IMR-90 (cell line): ENCODE data around the gene TAF1D. TPM values are rescaled to one million over a fixed set of nuclear protein-coding genes. Genes with fewer than 3 reads are reported as not detected.

Experiments used
- ATAC-seq: fragments of 200-7000 bp; cut with Tn5 transposase; 2 replicates; pipeline ENCODE4 v1.9.1; 2020; ENCODE audit warnings: low read depth, mild to moderate bottlenecking, moderate library complexity
- BruUV-seq: library from RNA; stranded (reverse); fragments of 400-500 nt; replicated peaks from 2 replicates; lab custom pipeline; 2021; lab: Mats Ljungman, UMichigan
- CTCF ChIA-PET: fragments of 300-600 bp; formaldehyde crosslinking; extraction: SDS; loops from one replicate; lab custom pipeline; 2021; ENCODE audit warnings: antibody characterized with exemption; lab: Yijun Ruan, JAX
- POLR2A ChIA-PET: fragments of 300-600 bp; sonication (Branson Sonifier 250); formaldehyde crosslinking; loops from one replicate; lab custom pipeline; 2022; ENCODE audit warnings: antibody characterized with exemption; ENCODE audit not compliant: unreplicated experiment; lab: Charles Lee
- DNase-seq: peaks from one replicate; pipeline ENCODE4 v3.0.0; 2013
- H2AFZ ChIP-seq: replicated peaks from 2 replicates; pipeline ENCODE3; 2013; ENCODE audit warnings: low read length, mild to moderate bottlenecking; ENCODE audit not compliant: poor library complexity
- H2AK5ac ChIP-seq: 2 replicates; pipeline ENCODE4 v1.6.1; 2013; ENCODE audit warnings: low read depth, low read length, inconsistent platforms
- H2AK9ac ChIP-seq: replicated peaks from 2 replicates; pipeline ENCODE3; 2013; ENCODE audit warnings: mild to moderate bottlenecking, low read depth, low read length, moderate library complexity; ENCODE audit not compliant: poor library complexity
- H2BK120ac ChIP-seq: 2 replicates; pipeline ENCODE4 v1.6.1; 2013; ENCODE audit warnings: low read depth, low read length, inconsistent platforms
- H2BK15ac ChIP-seq: 3 replicates; pipeline ENCODE4 v1.6.1; 2013; ENCODE audit warnings: low read depth, low read length, inconsistent platforms
- H2BK20ac ChIP-seq: 2 replicates; pipeline ENCODE4 v1.6.1; 2013; ENCODE audit warnings: low read depth, mild to moderate bottlenecking, inconsistent platforms, low read length, moderate library complexity
- H2BK5ac ChIP-seq: 2 replicates; pipeline ENCODE4 v1.6.1; 2013; ENCODE audit warnings: mild to moderate bottlenecking, low read depth, low read length, inconsistent platforms; ENCODE audit not compliant: poor library complexity, severe bottlenecking
- H3K14ac ChIP-seq: replicated peaks from 2 replicates; pipeline ENCODE4 v1.6.1; 2013; ENCODE audit warnings: low read depth, low read length, inconsistent platforms
- H3K18ac ChIP-seq: 2 replicates; pipeline ENCODE4 v1.6.1; 2013; ENCODE audit warnings: low read depth, low read length, control low read depth
- H3K23ac ChIP-seq: 2 replicates; pipeline ENCODE4 v1.6.1; 2013; ENCODE audit warnings: low read depth, low read length, inconsistent platforms
- H3K27ac ChIP-seq: 2 replicates; pipeline ENCODE4 v1.5.1; 2013; ENCODE audit warnings: mild to moderate bottlenecking, control low read depth, low read length; ENCODE audit not compliant: insufficient read depth
- H3K27me3 ChIP-seq: 2 replicates; pipeline ENCODE4 v1.6.1; 2013; ENCODE audit warnings: low read length; ENCODE audit not compliant: control insufficient read depth, insufficient read depth
- H3K36me3 ChIP-seq: 2 replicates; pipeline ENCODE4 v1.6.1; 2013; ENCODE audit warnings: low read length, mixed read lengths; ENCODE audit not compliant: control insufficient read depth, insufficient read depth
- H3K4ac ChIP-seq: 2 replicates; pipeline ENCODE4 v1.6.1; 2013; ENCODE audit warnings: low read depth, low read length, inconsistent platforms
- H3K4me1 ChIP-seq: 2 replicates; pipeline ENCODE4 v1.6.1; 2013; ENCODE audit warnings: low read length, mixed read lengths; ENCODE audit not compliant: control insufficient read depth, insufficient read depth
- H3K4me2 ChIP-seq: 2 replicates; pipeline ENCODE4 v1.6.1; 2013; ENCODE audit warnings: low read depth, mild to moderate bottlenecking, control low read depth, low read length, moderate library complexity
- H3K4me3 ChIP-seq: 2 replicates; pipeline ENCODE4 v1.5.1; 2013; ENCODE audit warnings: low read depth, mild to moderate bottlenecking, control low read depth, low read length, moderate library complexity; ENCODE audit not compliant: insufficient read depth
- H3K56ac ChIP-seq: 2 replicates; pipeline ENCODE4 v1.6.1; 2013; ENCODE audit warnings: low read length, inconsistent platforms; ENCODE audit not compliant: insufficient read depth; ENCODE audit errors: extremely low read depth
- H3K79me1 ChIP-seq, 2 experiments: 2 replicates each; pipeline ENCODE4 v1.6.1; 2013; ENCODE audit warnings: low read length in 2 of 2, inconsistent platforms in 1 of 2, low read depth in 1 of 2
- H3K9ac ChIP-seq: 2 replicates; pipeline ENCODE4 v1.6.1; 2013; ENCODE audit warnings: low read depth, low read length, control low read depth
- H3K9me1 ChIP-seq: 2 replicates; pipeline ENCODE4 v1.6.1; 2013; ENCODE audit warnings: low read length, inconsistent platforms; ENCODE audit not compliant: insufficient read depth
- H3K9me3 ChIP-seq: 2 replicates; pipeline ENCODE4 v1.6.1; 2013; ENCODE audit warnings: low read length; ENCODE audit not compliant: control insufficient read depth, insufficient read depth
- H4K20me1 ChIP-seq: 2 replicates; pipeline ENCODE4 v1.6.1; 2013; ENCODE audit warnings: low read length, inconsistent platforms; ENCODE audit not compliant: insufficient read depth
- H4K5ac ChIP-seq: 2 replicates; pipeline ENCODE4 v1.6.1; 2013; ENCODE audit warnings: mild to moderate bottlenecking, low read depth, low read length, control low read depth
- H4K8ac ChIP-seq, 2 experiments: 2 replicates each; pipeline ENCODE4 v1.6.1; 2013; ENCODE audit warnings: low read depth in 2 of 2, low read length in 2 of 2, control low read depth in 1 of 2, inconsistent platforms in 1 of 2
- H4K91ac ChIP-seq: 2 replicates; pipeline ENCODE4 v1.6.1; 2013; ENCODE audit warnings: low read depth, low read length, inconsistent platforms; ENCODE audit not compliant: insufficient read depth
- BHLHE40 ChIP-seq: fragments of 150-350 bp; IDR thresholded peaks from 2 replicates; pipeline ENCODE4 v1.6.1; 2016; ENCODE audit warnings: mild to moderate bottlenecking, low read depth, low read length
- CEBPB ChIP-seq: IDR thresholded peaks from 2 replicates; pipeline ENCODE4 v1.6.1; 2012; ENCODE audit warnings: low read depth, low read length, improper control_type of control experiment
- CHD1 ChIP-seq: IDR thresholded peaks from 2 replicates; pipeline ENCODE4 v1.6.1; 2012; ENCODE audit warnings: low read depth, low read length, improper control_type of control experiment
- CTCF ChIP-seq: conservative IDR thresholded peaks from 2 replicates; pipeline ENCODE4 v1.5.1; 2012; ENCODE audit warnings: mild to moderate bottlenecking, low read depth, low read length, improper control_type of control experiment
- FOS ChIP-seq: fragments of 150-350 bp; IDR thresholded peaks from 2 replicates; pipeline ENCODE4 v1.6.1; 2016; ENCODE audit warnings: low read depth, low read length
- MAFK ChIP-seq: IDR thresholded peaks from 2 replicates; pipeline ENCODE4 v1.6.1; 2012; ENCODE audit warnings: low read depth, low read length, improper control_type of control experiment
- MAZ ChIP-seq: IDR thresholded peaks from 2 replicates; pipeline ENCODE4 v1.6.1; 2012; ENCODE audit warnings: low read depth, mild to moderate bottlenecking, low read length, improper control_type of control experiment, moderate library complexity, borderline replicate concordance
- MXI1 ChIP-seq: IDR thresholded peaks from 2 replicates; pipeline ENCODE4 v1.6.1; 2012; ENCODE audit warnings: low read depth, mild to moderate bottlenecking, low read length, moderate library complexity, borderline replicate concordance
- NFE2L2 ChIP-seq: fragments of 150-350 bp; IDR thresholded peaks from 2 replicates; pipeline ENCODE4 v1.6.1; 2016; ENCODE audit warnings: low read depth, mild to moderate bottlenecking, low read length
- POLR2A ChIP-seq: IDR thresholded peaks from 2 replicates; pipeline ENCODE4 v1.6.1; 2012; ENCODE audit warnings: mild to moderate bottlenecking, low read depth, low read length
- RAD21 ChIP-seq: IDR thresholded peaks from 2 replicates; pipeline ENCODE4 v1.6.1; 2012; ENCODE audit warnings: low read length, improper control_type of control experiment
- RCOR1 ChIP-seq: IDR thresholded peaks from 2 replicates; pipeline ENCODE4 v1.6.1; 2012; ENCODE audit warnings: mild to moderate bottlenecking, low read length, improper control_type of control experiment; ENCODE audit not compliant: insufficient replicate concordance
- RFX5 ChIP-seq: IDR thresholded peaks from 2 replicates; pipeline ENCODE4 v1.8.0; 2012; ENCODE audit warnings: low read depth, mild to moderate bottlenecking, low read length, moderate library complexity
- SMC3 ChIP-seq: fragments of 150-350 bp; IDR thresholded peaks from 2 replicates; pipeline ENCODE4 v1.6.1; 2016; ENCODE audit warnings: low read depth, mild to moderate bottlenecking, antibody characterized with exemption, low read length, moderate library complexity
- WGBS, 2 experiments: methylation state at CpG; one replicate each; pipeline versions ENCODE4 v1.1.5 to v1.1.7; 2013; ENCODE audit warnings: missing lambda C conversion rate in 2 of 2; ENCODE audit not compliant: insufficient read length in 1 of 2; ENCODE audit errors: extremely low coverage in 2 of 2; 5-methylcytosine and 5-hydroxymethylcytosine counted together
- dilution Hi-C: fragments of 300-500 bp; cut with HindIII; formaldehyde crosslinking; loops from one replicate; pipeline ENCODE4 v1.14.3; 2018; ENCODE audit warnings: low sequenced_read_pairs; ENCODE audit not compliant: unreplicated experiment
- in situ Hi-C: fragments of 300-500 bp; cut with MboI; formaldehyde crosslinking; loops from 3 replicates; pipeline ENCODE4 v1.14.3; 2019; ENCODE audit warnings: low sequenced_read_pairs, inconsistent platforms, mixed read lengths
- intact Hi-C: fragments of 100-400 bp; cut with micrococcal nuclease; formaldehyde crosslinking; loops from 2 replicates; pipeline ENCODE4 v1.10.0; 2022
- polyA plus RNA-seq, 3 experiments: library from polyadenylated mRNA; depleted of rRNA; stranded (reverse); fragments of >200 nt; gene quantifications; 2 replicates each; pipeline ENCODE4 v1.2.3, GENCODE V29; 2012; ENCODE audit warnings: low replicate concordance in 1 of 3
- total RNA-seq: library from RNA; depleted of rRNA; stranded (reverse); fragments of >200 nt; gene quantifications from 2 replicates; pipeline ENCODE4 v1.2.3, GENCODE V29; 2012
- TF ChIP-seq, protein P1 (sequence below): fragments of 150-350 bp; IDR thresholded peaks from 2 replicates; pipeline ENCODE4 v1.6.1; 2017; ENCODE audit warnings: mild to moderate bottlenecking, antibody characterized with exemption, low read length, low read depth
- TF ChIP-seq, protein P2 (sequence below): fragments of 150-350 bp; IDR thresholded peaks from 2 replicates; pipeline ENCODE4 v1.6.1; 2016; ENCODE audit warnings: low read depth, mild to moderate bottlenecking, low read length, moderate library complexity, borderline replicate concordance

Gene TAF1D
- total and polyA plus RNA-seq, 2 of the 4 experiments (the other 2 are of a cell fraction): 56.8 to 133 TPM

DNA sequence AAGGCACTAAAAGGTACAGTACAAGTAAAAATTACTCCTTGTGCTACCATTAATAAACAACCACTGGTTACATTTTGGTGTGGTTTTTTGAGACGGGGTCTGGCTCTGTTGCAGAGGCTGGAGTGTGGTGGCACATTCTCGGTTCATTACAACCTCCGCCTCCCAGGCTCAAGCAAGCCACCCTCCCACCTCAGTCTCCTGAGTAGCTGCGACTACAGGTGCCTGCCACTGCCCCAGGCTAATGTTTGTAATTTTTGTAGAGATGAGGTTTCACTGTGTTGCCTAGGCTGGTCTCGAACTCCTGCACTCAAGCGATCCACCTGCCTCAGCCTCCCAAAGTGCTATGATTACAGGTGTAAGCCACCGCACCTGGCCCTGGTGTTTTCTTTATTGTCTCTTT, 20.8 kb downstream of the TAF1D start:
- H2BK15ac ChIP-seq: no peak overlapping the region
- no peak overlapping the region for H3K14ac ChIP-seq
- TF ChIP-seq, protein P1, sequence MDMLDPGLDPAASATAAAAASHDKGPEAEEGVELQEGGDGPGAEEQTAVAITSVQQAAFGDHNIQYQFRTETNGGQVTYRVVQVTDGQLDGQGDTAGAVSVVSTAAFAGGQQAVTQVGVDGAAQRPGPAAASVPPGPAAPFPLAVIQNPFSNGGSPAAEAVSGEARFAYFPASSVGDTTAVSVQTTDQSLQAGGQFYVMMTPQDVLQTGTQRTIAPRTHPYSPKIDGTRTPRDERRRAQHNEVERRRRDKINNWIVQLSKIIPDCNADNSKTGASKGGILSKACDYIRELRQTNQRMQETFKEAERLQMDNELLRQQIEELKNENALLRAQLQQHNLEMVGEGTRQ: no peak
- TF ChIP-seq CEBPB (no peak), CHD1 (no peak), BHLHE40 (no peak), MAZ (no peak), RFX5 (no peak), CTCF (no peak), POLR2A (no peak), MAFK (no peak), MXI1 (no peak), FOS (no peak), RAD21 (no peak), SMC3 (no peak), NFE2L2 (no peak), RCOR1 (no peak)
- TF ChIP-seq, protein P2, sequence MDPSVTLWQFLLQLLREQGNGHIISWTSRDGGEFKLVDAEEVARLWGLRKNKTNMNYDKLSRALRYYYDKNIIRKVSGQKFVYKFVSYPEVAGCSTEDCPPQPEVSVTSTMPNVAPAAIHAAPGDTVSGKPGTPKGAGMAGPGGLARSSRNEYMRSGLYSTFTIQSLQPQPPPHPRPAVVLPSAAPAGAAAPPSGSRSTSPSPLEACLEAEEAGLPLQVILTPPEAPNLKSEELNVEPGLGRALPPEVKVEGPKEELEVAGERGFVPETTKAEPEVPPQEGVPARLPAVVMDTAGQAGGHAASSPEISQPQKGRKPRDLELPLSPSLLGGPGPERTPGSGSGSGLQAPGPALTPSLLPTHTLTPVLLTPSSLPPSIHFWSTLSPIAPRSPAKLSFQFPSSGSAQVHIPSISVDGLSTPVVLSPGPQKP: no peak
- POLR2A ChIA-PET: no interaction called here
- in situ Hi-C loops (no loop called here), intact Hi-C loops (no loop called here), dilution Hi-C loops (no loop called here)
- no peak overlapping the region for H2AK5ac ChIP-seq
- CTCF ChIA-PET: interaction anchor here (0.7 kb wide), 1 partner anchor 28 kb away, joined by 3 read pairs; no protein-coding TSS in a partner anchor
- H3K79me1 ChIP-seq: peaks cover 3 to 7% of the 10 kb centered on the region in 2 experiments; a peak in 3 of 4 replicates
- H3K18ac ChIP-seq: no peak overlapping the region
- no peak overlapping the region for H3K56ac ChIP-seq
- H2AK9ac ChIP-seq: no peak overlapping the region
- no peak overlapping the region for H2BK120ac ChIP-seq
- H3K4me3 ChIP-seq: no peak overlapping the region
- no peaks in the 10 kb centered on the region for H3K9me3 ChIP-seq
- no peak overlapping the region for H3K27ac ChIP-seq
- H2BK20ac ChIP-seq: no peak overlapping the region
- no peak for ATAC-seq
- H4K91ac ChIP-seq: no peak overlapping the region
- H4K5ac ChIP-seq: no peak overlapping the region
- no peaks in the 10 kb centered on the region for H3K9me1 ChIP-seq
- no peak overlapping the region for H3K23ac ChIP-seq
- H3K4ac ChIP-seq: no peak overlapping the region
- H3K4me2 ChIP-seq: no peak overlapping the region
- no peak overlapping the region for H4K8ac ChIP-seq
- no TSS peak for BruUV-seq
- peaks cover 21% of the 10 kb centered on the region for H3K36me3 ChIP-seq
- no peaks in the 10 kb centered on the region for H3K4me1 ChIP-seq
- no peak overlapping the region for H3K9ac ChIP-seq
- no CpG with 5 or more reads among the region's 7 CpGs for WGBS, 2 experiments
- H2BK5ac ChIP-seq: no peak overlapping the region
- DNase-seq: no peak
- no peaks in the 10 kb centered on the region for H3K27me3 ChIP-seq
- no peaks in the 10 kb centered on the region for H4K20me1 ChIP-seq
- no peak overlapping the region for H2AFZ ChIP-seq
